NOMO-1 treated with DMSO at 0.1 percent for 48 hours (cell line): ENCODE data around the gene RB1.
"Not testable (repeated sequence)": the region's sequence is repeated elsewhere in the genome, so short reads cannot be mapped to it uniquely, and the experiment has no call there.

Experiments used
- DNase-seq: peaks from one replicate; lab custom pipeline; 2025; ENCODE audit not compliant: unreplicated experiment; lab: John Stamatoyannopoulos, UW

The RB1 gene

DNA sequence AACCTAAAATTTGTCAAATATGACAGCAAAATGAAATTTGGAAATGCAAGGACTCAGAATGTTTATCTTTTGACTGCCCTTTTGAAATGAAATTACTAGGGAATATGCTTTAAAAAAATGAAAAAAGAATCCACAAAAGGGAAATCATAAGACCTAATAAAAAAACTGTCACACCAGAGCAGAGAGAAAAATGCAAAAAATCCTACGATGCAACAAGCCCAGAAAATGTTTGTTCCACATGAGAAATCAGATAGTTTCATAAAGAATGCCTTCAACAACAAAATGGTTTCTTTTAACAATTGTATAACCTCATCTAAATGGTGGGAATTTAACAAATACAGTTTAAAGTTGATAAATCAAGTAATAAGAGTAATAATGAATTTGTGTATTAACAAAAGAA is 101.4 kb downstream of the RB1 start:
- DNase-seq = no peak

DNA sequence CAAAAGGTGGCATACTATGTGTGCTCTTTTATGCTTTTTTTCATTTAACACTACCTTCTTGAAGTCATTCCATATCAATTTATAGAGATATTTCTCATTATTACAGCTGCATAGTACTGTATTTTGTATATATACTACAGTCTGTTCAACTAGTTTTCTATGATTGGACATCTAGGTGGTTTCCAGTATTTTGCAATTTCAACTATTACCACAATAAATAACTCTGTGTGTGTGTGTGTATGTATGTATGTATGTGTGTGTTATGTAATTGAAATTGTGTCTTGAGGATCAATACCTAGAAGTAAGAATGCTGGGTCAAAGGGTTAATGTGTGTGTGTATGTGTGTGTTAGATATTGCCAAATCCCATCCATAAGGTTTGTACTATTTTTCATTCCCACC is 102.3 kb downstream of the RB1 start:
- DNase-seq = no peak

DNA sequence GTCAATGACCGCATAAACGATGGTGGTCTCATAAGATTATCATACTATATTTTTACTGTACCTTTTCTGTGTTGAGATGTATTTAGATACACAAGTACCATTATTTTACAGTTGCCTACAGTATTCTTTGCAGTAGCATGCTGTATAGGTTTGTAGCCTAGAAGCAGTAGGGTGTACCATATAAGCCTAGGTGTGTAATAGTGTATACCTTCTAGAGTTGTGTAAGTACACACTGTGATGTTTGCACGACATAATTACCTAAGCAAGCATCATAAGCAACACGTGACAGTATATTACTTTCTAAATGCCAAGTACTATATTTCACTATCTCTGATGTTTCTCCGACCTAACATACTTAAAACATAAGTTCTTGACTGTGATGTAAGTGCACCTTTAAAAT is 106.6 kb downstream of the RB1 start:
- no peak for DNase-seq

DNA sequence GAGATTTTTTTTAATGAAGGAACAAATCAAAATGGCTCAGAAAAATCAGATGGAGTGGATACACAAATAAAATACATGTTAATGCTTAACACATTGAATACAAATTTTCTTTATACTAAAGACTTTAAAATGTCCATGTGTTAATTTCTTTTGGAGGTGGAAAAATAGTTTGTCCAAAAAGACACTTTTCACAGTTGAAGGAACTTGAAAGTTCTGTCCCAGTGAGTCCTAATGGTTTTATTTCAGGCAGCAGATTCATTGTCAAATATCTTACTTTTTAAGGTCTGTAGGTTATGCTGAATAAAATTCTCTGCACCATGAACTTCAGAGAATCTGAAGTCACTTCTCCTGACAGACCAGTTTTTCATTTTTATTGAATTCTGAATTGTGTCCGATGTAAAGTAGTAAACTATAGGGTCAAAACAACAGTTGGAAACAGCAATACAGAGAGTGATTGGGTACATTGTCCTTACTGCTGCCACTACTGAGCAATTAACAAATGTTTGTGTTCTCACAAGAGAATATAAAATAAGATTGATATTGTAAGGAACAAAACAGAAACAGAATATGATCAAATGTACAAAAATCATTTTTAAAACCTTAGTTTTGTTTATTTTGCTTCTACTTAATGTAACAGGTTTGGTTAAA is 107.7 kb downstream of the RB1 start:
- no peak for DNase-seq

DNA sequence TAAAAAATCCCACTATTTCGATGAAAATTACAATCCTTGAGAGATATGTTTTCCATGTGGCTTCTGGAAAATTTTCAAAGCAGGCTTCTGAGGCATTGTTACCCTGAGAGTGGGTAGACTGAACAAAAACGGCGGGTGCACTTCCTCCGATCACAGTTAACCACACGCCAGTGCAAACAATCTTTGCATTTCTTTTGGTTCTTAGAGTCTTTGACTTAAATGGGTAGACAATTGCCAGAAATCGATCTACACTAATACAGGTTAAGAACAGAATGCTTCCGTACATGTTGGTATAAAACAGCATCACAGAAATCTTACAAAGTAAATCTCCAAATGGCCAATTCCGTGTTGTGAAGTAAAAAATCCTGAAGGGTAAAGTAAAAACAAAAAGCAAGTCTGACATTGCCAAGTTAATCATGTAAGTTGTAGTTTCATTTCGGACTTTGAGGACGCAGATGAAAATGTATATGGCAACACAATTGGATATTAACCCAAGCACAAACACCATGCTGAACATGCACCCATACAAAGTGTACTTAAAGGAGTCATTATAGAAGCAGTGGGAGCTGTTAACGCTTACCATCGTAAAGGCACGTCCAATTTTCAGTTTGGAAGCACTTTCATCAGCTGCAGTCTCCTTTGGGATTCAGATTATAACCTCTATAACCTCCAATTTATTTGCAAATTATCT is 108.4 kb downstream of the RB1 start:
- peak; percentile 9 for DNase-seq

DNA sequence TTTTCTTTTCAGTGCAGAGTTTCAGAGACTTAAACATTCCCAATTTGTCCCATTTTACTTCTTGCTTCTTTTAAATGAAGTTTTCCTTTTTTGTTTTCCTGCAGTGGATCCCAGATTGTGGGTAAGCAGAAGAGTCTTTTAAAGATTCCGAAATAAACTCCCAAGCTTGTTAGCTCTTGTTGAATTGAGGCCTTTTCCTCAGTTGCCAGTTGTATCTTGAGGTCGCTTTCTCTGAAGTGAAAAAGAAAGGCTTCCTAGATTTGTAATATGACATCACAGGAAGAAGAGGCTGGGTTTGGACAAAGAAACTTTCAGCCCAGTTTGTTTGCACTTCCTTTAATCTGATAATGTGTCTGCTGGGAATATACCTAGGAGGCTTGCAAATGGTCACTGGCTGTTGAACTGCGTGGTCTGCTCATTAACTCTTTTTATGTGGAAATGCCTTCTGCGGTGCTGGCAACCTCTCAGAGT is 109.4 kb downstream of the RB1 start, which contains the start of gene LPAR6:
Gene LPAR6, minus strand, starts transcription at position 233 of the 471 bp plus-strand sequence. CDS start 690 bp downstream, outside the sequence.
- peak; percentile 54 for DNase-seq

DNA sequence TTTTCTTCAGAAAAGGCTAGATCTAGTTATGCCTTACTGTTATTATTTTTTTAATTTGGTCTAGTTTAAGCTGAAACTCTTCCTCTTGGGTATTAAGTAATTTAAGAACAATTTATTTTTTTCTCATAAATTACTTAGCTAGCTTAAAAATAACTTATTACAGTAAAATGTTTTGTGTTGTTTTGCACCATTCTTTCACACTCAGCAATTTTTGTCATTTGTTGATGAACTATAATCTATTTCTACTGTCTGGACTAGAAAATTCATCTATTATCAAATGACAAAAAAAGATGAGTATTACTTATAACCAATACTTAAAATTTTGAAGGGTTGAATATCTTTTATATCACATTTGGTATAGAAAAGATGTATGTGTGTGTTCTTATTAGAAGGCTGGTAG is 111.0 kb downstream of the RB1 start:
- no peak for DNase-seq

DNA sequence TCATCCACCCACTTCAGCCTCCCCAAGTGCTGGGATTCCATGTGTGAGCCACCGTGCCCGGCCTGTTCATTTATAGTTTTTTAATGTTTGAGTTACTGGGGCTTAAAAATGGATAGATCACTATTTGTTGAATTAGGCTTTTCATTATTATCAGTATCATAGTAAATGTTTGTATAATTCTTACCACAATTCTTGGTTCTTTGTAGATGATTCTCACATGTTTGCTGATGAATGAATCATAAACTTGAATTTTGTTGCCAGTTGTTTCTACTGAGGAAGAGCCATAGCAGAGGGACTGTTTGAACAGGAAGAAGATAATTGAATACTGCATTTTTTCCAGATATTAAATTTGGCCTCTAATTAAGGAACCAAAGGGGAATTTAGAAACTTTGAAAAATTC is 112.0 kb downstream of the RB1 start:
- DNase-seq = no peak

DNA sequence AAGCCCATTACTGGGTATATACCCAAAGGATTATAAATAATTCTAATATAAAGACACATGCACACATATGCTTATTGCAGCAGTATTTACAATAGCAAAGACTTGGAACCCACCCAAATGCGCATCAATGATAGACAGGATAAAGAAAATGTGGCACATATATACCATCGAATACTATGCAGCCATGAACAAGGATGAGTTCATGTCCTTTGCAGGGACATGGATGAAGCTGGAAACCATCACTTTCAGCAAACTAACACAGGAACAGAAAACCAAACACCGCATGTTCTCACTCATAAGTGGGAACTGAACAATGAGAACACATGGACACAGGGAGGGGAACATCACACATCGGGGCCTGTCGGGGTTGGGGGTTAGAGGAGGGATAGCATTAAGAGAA is 118.5 kb downstream of the RB1 start:
- not testable (repeated sequence) for DNase-seq

DNA sequence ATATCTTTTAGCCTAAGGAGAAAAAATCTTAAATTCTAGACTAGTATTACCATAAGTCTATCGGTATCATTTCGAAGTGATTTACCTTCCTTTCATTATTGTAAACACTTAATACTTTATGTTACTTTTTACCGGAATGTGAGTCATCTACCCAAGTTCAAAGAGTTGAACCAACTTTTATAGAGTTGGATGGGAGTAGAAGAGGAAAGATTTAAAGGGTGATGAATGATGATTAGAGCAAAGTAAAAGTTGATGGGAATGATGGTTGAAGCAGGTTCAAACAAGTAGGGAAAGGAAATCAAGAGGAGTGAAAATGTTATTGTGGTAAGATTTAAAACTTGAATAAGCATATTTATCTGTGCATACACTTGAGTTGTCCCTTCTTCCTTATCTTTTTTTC is 120.7 kb downstream of the RB1 start:
- DNase-seq = no peak

DNA sequence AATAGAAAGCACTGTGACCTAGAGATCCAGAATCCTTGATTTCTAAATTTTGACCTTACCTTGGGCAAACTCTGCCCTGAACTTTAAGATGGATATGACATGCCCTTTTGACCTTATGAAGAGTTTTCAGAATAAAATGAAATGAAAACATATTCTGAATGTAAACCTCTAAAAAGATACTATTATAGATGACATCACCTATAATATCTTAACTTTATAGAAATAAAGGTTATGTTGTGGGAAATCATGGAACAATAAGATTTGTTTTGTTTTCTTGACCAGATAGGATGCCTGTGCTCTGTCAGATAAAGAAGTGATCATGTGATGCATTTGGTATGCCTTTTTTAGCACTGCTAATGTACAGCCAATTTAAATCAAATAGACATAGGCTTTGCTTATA is 122.5 kb downstream of the RB1 start:
- DNase-seq = no peak

DNA sequence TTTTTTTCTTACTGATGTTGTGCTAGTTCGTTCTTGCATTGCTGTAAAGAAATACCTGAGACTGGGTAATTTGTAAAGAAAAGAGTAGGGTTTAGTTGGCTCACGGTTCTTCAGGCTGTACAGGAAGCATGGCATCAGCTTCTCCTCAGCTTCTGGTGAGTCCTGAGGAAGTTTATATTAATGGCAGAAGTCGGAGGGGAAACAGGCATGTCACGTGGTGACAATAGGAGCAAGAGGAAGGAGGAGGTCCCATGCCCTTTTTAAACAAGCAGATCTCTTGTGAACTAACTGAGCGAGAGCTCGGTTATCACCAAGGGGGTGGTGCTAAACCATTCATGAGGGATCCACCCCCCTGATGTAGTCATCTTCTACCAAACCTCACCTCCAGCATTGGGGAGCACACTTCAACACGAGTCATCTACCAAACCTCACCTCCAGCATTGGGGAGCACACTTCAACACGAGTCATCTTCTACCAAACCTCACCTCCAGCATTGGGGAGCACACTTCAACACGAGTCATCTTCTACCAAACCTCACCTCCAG is 123.3 kb downstream of the RB1 start:
- DNase-seq = not testable (repeated sequence)

DNA sequence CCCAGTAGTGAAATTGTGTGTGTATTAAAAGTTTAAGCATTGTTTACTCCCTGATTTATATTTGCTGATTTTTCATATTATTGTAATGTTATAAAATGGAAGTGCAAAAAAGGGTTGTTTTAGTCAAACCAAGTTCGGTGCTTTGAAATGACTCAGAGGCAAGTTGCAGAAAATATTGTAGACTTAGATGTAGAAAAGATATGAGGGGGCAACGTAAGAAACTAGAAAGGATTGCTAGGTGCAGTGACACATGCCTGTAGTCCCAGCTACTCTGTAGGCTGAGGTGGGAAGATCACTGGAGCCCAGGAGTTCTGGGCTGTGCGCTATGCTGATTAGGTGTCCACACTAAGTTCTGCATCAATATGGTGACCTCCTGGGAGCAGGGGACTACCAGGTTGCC is 125.5 kb downstream of the RB1 start:
- no peak for DNase-seq

DNA sequence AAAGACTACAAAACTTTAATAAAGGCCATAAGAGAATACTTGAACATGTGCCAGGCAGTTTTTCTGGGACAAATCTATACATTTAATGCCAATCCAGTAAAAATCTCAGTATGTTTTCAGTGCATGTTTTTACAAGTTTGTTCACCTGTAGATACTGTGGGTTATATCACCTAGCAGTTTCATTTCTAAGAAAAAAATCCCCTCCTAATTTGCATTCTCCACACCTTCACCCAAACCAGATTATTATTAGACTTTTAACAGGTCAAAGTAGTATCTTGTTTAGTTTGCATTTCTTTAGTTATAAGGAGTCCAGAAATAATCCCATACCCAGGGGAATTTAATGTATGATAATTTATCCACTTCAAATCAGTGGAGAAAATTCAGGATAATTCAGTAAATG is 126.3 kb downstream of the RB1 start:
- no peak for DNase-seq

DNA sequence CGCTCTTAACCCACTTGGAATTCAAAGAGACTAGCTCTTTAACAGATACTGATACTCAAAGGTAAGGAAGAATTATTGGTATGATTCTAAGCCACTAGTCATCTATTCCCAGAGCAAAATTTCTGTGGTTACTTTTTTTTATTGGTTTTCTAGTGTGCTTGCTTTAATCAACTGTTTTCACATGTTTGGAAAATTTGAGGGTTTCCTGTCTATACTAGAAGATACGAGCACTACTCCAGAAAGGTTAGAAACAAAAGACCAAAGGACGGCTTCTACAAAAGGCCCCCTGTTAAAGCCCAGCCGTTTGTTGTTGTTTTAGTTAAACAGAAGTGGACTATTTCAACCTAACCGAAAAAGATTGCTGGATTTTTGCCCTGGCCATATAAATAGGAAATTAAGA is 127.9 kb downstream of the RB1 start:
- no peak for DNase-seq

DNA sequence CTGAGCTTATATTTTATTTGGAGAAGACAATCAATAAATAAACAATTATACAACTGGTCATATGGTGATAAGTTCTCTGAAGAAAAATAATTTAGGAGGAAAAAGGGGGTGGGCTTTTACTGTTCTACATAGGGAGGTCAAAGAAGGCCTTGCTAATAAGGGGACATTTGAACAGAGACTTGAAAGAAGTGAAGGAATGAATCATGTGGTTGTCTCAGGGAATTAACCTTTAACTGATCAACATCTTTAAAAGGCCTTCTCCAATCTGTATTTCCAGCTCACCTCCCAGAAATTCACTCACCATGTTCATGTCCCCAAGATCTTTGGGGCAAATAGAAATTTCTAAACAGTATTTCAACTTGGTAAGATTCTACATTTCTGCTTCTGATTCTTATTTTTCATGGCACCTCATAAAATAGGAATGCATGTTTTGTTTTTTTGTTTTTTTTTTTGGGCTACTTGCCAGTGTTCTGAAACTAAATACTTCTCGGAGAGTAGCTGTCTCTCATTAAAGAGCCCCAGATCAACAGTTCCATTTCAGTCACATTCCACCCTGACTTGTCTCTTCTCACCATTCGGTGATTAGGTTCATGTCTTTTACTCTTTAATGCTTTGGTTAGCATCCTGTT is 128.6 kb downstream of the RB1 start:
- no peak for DNase-seq

DNA sequence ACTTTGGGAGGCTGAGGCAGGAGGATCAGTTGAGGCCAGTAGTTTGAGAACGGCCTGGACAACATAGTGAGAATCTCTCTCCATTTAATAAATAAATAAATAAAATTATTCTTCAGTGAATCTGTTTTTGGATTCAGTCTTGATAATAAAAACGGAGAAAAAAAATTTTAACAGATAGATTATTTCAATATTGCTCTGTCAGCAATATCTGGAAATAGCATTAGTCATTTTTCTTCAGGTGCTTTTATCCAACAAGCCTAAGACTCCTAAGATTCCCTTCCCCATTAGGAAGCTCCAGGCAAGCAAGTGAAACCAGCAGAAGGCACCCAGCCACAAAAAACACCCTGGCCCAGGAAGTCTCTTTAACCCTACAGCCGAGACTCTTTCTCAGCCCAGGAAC is 130.6 kb downstream of the RB1 start:
- no peak for DNase-seq

DNA sequence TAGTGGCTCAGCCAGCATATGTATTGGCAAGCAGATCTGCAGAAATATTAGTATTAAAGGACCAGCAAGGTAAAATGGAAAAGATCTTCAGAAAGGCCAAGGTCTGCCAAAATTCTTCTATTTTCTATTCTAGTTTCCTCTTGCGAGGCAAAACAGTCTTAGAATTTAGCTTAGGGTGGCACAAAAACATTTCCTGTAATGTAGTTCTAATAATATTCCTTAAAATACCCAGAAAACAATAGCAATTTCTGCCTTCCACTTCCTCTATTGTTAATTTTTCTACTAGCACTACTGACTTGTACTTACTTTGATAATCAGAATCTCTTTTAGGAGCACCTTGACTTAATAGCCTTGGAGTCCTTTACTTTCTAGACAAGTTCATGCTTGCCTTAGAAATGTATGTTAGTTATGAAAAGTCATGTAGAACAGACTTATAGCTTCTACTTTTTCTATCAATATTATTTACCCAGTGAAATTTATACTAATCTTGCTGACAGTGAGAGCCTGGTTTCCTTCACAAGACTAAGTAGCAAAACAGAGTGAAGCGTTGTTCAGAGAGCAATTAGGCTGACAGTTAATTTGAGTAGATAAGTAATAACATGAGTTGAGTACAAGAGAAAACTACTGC is 133.2 kb downstream of the RB1 start:
- no peak for DNase-seq

DNA sequence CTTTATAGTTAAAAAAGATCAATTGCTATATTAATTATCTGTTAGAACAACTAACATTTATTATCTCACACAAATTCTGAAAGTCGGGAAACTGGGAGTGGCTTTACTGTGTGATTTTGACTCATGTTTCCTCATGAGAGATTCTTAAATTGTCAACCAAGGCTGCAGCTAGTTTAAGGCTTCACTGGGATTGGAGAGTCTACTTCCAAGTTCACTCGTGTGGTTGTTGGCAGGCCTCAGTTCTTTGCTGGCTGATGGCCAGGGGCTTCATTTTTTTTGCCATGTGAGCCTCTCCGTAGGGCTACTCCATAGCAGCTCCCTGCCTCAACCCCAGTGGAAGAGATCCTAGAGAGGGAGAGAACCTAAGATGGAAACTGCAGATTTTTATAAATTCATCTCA is 133.8 kb downstream of the RB1 start:
- DNase-seq = no peak

DNA sequence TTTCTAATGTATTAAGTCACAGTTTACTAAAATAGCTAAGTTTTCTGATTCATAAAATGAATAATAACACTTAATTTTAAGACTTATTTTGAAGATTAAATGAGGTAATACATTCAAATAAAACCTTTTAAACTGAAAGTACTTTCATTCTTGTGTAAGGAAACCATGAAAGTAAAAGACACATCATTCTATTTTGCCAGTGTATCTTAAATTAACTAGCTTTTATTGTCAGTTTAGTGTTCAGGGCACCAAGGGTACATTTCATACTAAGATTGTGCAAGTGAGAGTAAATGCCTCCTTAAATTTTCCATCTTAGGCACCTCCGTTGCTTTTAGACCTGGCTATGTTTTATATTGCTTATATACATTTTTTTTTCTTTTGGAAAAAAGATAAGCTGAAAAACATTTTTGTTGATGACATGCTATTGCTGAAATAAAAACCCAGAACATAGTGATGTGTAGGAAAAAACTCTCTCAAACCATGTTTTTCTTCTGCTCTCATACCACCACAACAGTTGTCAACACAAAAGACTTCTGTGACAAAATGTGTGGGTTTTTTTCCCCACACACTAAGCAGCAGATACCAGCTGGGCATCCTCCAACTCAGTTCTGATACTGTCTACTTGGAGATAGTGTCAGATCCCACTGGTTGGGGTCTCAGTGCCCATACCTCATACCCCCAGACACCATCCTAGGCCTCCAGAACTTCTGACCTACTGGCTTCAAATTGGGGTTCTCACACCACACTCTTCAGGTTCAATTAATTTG is 140.1 kb downstream of the RB1 start:
- DNase-seq = no peak

DNA sequence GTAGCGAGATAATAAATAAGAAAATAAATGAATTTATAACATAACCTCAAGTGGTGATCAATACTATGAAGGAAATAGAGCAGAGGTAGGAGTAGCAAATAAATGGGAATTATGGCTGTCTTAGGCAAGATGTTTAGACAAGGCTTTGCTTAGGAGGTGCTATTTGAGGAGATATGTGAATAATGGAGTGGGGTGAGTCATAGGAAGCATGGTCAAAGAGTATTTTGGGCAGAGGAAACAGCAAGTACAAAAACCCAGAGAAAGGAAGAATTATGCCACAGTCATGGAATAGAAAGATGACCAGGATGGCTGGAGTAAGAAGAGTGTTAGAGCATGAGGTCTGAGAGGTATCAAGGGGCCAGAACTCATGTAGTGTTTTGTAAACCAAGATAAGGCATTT is 142.9 kb downstream of the RB1 start:
- DNase-seq = peak; percentile 25
